HepG2 (cell line): ENCODE data around the gene LTBR. TPM values are rescaled to one million over a fixed set of nuclear protein-coding genes. Genes with fewer than 3 reads are reported as not detected.

ENCODE experiments used
- FOXP1 ChIP-seq, 2 experiments: fragments of 450-650 bp in 1 of 2; IDR thresholded peaks; 2 replicates each; pipeline ENCODE4 v1.6.1; 2017 to 2018; ENCODE audit warnings: antibody characterized with exemption in 1 of 2
- HMG20B ChIP-seq: conservative IDR thresholded peaks from 2 replicates; pipeline ENCODE4 v1.6.1; 2016; ENCODE audit warnings: missing genetic modification reagents, missing compliant biosample characterization
- IKZF1 ChIP-seq: fragments of 450-650 bp; IDR thresholded peaks from 2 replicates; pipeline ENCODE4 v1.7.1; 2016
- POGZ ChIP-seq: sonication (generic); formaldehyde crosslinking; IDR thresholded peaks from 2 replicates; pipeline ENCODE4 v1.4.0; 2020; ENCODE audit warnings: mild to moderate bottlenecking, missing genetic modification reagents
- RCOR2 ChIP-seq: IDR thresholded peaks from 2 replicates; pipeline ENCODE4 v1.6.1; 2016; ENCODE audit warnings: missing biosample characterization, missing genetic modification reagents
- SP4 ChIP-seq: sonication (generic); formaldehyde crosslinking; IDR thresholded peaks from 2 replicates; pipeline ENCODE4 v1.8.1; 2023; ENCODE audit warnings: mild to moderate bottlenecking, missing genetic modification reagents
- TBL1XR1 ChIP-seq: fragments of 150-350 bp; IDR thresholded peaks from 2 replicates; pipeline ENCODE4 v1.6.1; 2014; ENCODE audit warnings: borderline replicate concordance, low read length; ENCODE audit not compliant: partially characterized antibody
- TSC22D2 ChIP-seq: sonication (generic); formaldehyde crosslinking; IDR thresholded peaks from 2 replicates; pipeline ENCODE4 v1.5.1; 2020; ENCODE audit warnings: missing genetic modification reagents, mild to moderate bottlenecking, borderline replicate concordance
- ZNF205 ChIP-seq: IDR thresholded peaks from 2 replicates; pipeline ENCODE4 v1.6.1; 2018; ENCODE audit warnings: missing biosample characterization, missing genetic modification reagents
- ZNF614 ChIP-seq: IDR thresholded peaks from 2 replicates; pipeline ENCODE4 v1.6.1; 2018; ENCODE audit warnings: missing biosample characterization, missing genetic modification reagents, inconsistent platforms, borderline replicate concordance
- ZNF703 ChIP-seq: sonication (generic); formaldehyde crosslinking; IDR thresholded peaks from 2 replicates; pipeline ENCODE4 v1.5.1; 2020; ENCODE audit warnings: missing genetic modification reagents, mild to moderate bottlenecking, moderate library complexity, borderline replicate concordance
- polyA plus RNA-seq, 8 experiments: library from polyadenylated mRNA; depleted of rRNA in 3 of 8; stranded (reverse) in 7 of 8; unstranded in 1 of 8; fragments of >200 nt; fragmentation: Illumina TruSeq in 4 of 8; extraction: Trizol in 4 of 8; gene quantifications; 2 replicates each; pipeline versions ENCODE4 v1.2.1 to v1.2.3, GENCODE V29; 2011 to 2016; ENCODE audit warnings: low read depth in 4 of 8, missing spikeins in 1 of 8, mixed read lengths in 1 of 8; ENCODE audit not compliant: insufficient read depth in 1 of 8
- total RNA-seq, 5 experiments: library from RNA; depleted of rRNA; stranded (reverse); fragments of >200 nt; fragmentation: Illumina TruSeq; extraction: Trizol; gene quantifications; 2 replicates each; pipeline ENCODE4 v1.2.3, GENCODE V29; 2016; ENCODE audit warnings: low read depth in 1 of 5
- TF ChIP-seq, protein P1 (sequence below), 2 experiments: sonication (generic) in 1 of 2; formaldehyde crosslinking in 1 of 2; IDR thresholded peaks; 2 replicates each; pipeline versions ENCODE4 v1.5.1 to v1.6.1; 2011 to 2020; ENCODE audit warnings: borderline replicate concordance in 1 of 2, low read depth in 1 of 2, low read length in 1 of 2, mild to moderate bottlenecking in 1 of 2, missing genetic modification reagents in 1 of 2, moderate library complexity in 1 of 2
- TF ChIP-seq, protein P2 (sequence below): sonication (generic); formaldehyde crosslinking; IDR thresholded peaks from 2 replicates; pipeline ENCODE4 v1.8.1; 2023; ENCODE audit warnings: mild to moderate bottlenecking, missing genetic modification reagents, borderline replicate concordance
- TF ChIP-seq, protein P3 (sequence below): sonication (generic); formaldehyde crosslinking; IDR thresholded peaks from 2 replicates; pipeline ENCODE4 v1.4.0; 2020; ENCODE audit warnings: missing genetic modification reagents, borderline replicate concordance
- TF ChIP-seq, protein P4 (sequence below): sonication (generic); formaldehyde crosslinking; IDR thresholded peaks from 2 replicates; pipeline ENCODE4 v1.4.0; 2020; ENCODE audit warnings: mild to moderate bottlenecking, missing genetic modification reagents, borderline replicate concordance

The LTBR gene
- total and polyA plus RNA-seq, 2 of the 13 experiments (the other 11 are each of a cell fraction or from before 2014, with no cell fraction given), result 31.4 to 34.8 TPM

DNA sequence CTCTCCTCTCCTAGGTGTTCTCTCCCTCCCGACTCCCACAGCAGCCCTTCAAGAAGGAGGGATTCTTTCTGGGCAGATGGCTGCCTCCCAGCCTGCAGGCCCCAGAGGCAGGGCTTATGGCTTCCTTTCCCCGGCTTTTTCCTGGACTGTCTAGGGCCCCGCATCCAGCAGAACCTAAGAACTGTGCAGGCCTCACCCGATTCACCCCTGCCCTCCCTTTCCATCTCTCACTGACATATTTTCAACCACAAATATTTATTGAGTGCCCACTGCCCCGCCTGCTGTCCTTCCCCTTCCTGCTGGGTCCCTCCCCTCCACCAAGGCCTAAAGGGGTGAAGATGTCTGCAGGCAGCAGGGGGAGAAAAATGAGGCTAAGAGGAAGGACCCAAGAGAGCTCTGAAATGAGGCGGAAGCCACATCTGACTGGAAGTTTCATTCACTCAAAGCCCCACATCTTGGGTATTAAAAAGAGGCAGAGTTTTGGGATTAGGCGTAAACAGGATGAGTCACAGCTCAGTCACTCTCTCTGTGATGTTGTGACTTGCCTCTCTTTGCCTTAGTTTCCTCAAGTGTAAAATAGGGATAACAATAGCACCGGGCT is 11.5 kb upstream of the LTBR start (continued):
- TF ChIP-seq, protein P1, sequence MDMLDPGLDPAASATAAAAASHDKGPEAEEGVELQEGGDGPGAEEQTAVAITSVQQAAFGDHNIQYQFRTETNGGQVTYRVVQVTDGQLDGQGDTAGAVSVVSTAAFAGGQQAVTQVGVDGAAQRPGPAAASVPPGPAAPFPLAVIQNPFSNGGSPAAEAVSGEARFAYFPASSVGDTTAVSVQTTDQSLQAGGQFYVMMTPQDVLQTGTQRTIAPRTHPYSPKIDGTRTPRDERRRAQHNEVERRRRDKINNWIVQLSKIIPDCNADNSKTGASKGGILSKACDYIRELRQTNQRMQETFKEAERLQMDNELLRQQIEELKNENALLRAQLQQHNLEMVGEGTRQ (IDR thresholded peaks at IDR 0.05; ENCODE audit: low read depth, low read length), result no peak
- TF ChIP-seq, protein P1 (CRISPR knock-in tag; IDR thresholded peaks at IDR 0.05; ENCODE audit: borderline replicate concordance), result no peak
- TF ChIP-seq FOXP1 (IDR thresholded peaks at IDR 0.05), result no peak
- TF ChIP-seq FOXP1 (CRISPR knock-in tag; IDR thresholded peaks at IDR 0.05), result peak; percentile 82
- TF ChIP-seq ZNF614, result peak; percentile 27; the same call in 1 of the 2 replicates
- 0 out of 2 replicates have a peak, but pooled peaks have one; percentile 57 for TF ChIP-seq RCOR2
- no peak; the same call in 1 of the 2 replicates for TF ChIP-seq POGZ (CRISPR knock-in tag)
- TF ChIP-seq, protein P2, sequence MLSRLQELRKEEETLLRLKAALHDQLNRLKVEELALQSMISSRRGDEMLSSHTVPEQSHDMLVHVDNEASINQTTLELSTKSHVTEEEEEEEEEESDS, result no peak
- no peak for TF ChIP-seq ZNF703 (CRISPR knock-in tag)
- TF ChIP-seq SP4 (CRISPR knock-in tag), result 0 out of 2 replicates have a peak, but pooled peaks have one; percentile 28
- no peak for TF ChIP-seq IKZF1
- peak; percentile 64; the same call in 1 of the 2 replicates for TF ChIP-seq HMG20B (CRISPR knock-in tag)
- TF ChIP-seq, protein P3, sequence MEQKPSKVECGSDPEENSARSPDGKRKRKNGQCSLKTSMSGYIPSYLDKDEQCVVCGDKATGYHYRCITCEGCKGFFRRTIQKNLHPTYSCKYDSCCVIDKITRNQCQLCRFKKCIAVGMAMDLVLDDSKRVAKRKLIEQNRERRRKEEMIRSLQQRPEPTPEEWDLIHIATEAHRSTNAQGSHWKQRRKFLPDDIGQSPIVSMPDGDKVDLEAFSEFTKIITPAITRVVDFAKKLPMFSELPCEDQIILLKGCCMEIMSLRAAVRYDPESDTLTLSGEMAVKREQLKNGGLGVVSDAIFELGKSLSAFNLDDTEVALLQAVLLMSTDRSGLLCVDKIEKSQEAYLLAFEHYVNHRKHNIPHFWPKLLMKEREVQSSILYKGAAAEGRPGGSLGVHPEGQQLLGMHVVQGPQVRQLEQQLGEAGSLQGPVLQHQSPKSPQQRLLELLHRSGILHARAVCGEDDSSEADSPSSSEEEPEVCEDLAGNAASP (CRISPR knock-in tag), result peak; percentile 90
- TF ChIP-seq TSC22D2 (CRISPR knock-in tag), result no peak
- no peak for TF ChIP-seq TBL1XR1
- TF ChIP-seq, protein P4, sequence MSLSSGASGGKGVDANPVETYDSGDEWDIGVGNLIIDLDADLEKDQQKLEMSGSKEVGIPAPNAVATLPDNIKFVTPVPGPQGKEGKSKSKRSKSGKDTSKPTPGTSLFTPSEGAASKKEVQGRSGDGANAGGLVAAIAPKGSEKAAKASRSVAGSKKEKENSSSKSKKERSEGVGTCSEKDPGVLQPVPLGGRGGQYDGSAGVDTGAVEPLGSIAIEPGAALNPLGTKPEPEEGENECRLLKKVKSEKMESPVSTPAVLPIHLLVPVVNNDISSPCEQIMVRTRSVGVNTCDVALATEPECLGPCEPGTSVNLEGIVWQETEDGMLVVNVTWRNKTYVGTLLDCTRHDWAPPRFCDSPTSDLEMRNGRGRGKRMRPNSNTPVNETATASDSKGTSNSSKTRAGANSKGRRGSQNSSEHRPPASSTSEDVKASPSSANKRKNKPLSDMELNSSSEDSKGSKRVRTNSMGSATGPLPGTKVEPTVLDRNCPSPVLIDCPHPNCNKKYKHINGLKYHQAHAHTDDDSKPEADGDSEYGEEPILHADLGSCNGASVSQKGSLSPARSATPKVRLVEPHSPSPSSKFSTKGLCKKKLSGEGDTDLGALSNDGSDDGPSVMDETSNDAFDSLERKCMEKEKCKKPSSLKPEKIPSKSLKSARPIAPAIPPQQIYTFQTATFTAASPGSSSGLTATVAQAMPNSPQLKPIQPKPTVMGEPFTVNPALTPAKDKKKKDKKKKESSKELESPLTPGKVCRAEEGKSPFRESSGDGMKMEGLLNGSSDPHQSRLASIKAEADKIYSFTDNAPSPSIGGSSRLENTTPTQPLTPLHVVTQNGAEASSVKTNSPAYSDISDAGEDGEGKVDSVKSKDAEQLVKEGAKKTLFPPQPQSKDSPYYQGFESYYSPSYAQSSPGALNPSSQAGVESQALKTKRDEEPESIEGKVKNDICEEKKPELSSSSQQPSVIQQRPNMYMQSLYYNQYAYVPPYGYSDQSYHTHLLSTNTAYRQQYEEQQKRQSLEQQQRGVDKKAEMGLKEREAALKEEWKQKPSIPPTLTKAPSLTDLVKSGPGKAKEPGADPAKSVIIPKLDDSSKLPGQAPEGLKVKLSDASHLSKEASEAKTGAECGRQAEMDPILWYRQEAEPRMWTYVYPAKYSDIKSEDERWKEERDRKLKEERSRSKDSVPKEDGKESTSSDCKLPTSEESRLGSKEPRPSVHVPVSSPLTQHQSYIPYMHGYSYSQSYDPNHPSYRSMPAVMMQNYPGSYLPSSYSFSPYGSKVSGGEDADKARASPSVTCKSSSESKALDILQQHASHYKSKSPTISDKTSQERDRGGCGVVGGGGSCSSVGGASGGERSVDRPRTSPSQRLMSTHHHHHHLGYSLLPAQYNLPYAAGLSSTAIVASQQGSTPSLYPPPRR (CRISPR knock-in tag), result peak; percentile 78; the same call in 1 of the 2 replicates
- no peak for TF ChIP-seq ZNF205 (CRISPR knock-in tag)
